DMS114 treated with DMSO at 0.1 percent for 48 hours (cell line): Measurements from ENCODE around the gene ATXN7L1.

Source experiments
- DNase-seq: peaks from one replicate; lab custom pipeline; 2025; ENCODE audit not compliant: unreplicated experiment; lab: John Stamatoyannopoulos, UW

The ATXN7L1 gene

DNA sequence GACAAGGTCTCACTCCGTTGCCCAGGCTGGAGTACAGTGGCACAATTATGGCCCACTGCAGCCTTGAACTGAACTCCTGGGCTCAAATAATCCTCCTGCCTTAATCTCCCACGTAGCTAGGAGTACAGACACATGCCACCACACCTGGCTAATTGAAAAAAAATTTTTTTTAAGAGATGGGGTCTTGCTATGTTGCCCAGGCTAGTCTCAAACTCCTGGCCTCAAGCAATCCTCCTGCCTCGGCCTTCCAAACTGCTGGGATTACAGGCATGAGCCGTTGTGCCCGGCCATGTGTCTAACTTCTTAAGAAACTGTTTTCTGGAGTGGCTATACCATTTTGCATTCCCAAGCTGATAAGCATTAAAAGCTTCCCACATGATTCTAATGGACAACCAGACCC is 285.6 kb downstream of the ATXN7L1 start:
- DNase-seq: no peak

DNA sequence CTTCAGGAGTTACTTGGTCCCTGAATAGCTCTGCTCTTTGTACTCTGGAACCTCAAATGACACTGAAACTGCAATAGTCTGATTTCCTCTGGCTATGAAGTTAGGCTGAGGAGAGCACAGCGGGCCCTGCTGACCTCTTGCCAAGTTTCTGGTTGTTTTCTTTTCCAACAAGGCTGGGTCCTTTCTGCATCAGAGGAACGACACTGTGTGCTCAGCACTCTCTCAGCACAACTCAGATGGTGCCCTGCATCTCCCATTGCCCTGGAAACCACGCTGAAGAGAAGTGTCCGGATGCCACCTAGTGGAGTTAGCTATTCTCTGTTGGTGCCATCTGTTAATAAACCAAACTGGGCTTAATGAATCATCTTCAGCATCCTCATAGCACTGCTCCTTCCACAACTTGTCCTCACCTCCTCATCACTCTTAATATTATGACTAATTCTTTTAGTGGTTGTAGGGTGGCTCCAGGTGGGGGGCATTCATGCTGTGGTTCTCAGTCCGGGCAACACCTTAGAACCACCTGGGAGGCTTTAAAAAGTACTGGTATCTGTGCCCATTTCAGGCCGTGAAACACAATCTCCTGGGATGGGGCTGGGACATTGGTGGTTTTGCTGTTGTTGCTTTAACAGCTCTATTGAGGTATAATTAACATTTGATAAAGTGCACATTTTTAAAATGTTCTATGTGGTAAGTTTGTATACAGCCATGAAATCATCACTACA is 286.9 kb downstream of the ATXN7L1 start:
- DNase-seq: peak; percentile 73

DNA sequence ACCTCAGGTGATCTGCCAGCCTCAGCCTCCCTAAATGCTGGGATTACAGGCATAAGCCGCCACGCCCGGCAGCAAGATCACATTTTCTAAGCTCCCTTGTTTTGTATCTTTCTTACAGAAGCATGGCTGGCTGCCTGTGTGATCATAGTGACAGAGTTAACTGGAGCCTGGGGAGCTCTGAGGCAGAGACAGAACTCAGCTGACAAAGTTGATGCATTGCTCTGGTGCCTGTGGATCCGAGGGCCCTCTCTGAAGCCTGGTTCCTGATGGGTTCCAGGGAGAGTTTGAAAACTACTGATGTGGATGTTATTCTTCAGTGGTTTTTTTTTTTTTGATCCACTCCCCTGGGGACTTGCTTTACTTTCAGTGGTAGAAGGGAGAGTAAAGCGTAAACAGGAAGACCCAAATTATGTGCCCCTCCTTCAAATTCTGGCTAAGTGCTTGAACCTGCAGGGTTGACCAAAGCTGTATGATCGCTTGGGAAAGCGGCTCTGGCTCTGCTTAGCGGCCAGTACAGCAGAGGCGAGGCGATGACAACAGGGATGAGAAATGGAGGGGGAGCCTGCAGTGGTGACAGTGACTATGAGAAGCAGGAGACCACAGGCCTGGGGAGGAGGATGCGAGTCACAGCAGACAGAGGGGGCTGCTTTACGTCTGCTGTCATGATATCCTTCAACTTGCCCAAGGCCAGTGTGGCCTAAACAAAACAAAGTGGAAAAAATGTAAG is 288.3 kb downstream of the ATXN7L1 start:
- no peak for DNase-seq

GRCh38 chr7:105585850-105586500 is 290.4 kb downstream of the ATXN7L1 start:
- no peak for DNase-seq

DNA sequence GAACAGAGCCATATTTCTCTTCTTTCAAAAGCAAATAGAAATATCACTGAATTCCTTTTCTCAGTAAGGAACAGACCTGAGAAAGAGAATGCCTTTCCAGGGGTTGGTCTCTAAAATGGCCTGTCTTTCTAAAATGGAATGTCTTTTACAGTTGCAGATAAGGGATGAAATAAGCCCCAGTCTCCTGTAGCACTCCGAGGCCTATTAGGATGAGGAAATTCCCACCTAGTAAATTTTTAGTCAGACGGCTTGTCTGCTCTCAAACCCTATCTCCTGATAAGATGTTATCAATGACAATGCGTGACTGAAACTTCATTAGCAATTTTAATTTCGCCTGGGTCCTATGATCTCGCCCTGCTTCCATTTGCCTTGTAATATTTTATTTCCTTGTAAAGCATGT is 292.2 kb downstream of the ATXN7L1 start:
- DNase-seq: no peak

GRCh38 chr7:105583061-105583460 is 293.3 kb downstream of the ATXN7L1 start:
- no peak for DNase-seq

DNA sequence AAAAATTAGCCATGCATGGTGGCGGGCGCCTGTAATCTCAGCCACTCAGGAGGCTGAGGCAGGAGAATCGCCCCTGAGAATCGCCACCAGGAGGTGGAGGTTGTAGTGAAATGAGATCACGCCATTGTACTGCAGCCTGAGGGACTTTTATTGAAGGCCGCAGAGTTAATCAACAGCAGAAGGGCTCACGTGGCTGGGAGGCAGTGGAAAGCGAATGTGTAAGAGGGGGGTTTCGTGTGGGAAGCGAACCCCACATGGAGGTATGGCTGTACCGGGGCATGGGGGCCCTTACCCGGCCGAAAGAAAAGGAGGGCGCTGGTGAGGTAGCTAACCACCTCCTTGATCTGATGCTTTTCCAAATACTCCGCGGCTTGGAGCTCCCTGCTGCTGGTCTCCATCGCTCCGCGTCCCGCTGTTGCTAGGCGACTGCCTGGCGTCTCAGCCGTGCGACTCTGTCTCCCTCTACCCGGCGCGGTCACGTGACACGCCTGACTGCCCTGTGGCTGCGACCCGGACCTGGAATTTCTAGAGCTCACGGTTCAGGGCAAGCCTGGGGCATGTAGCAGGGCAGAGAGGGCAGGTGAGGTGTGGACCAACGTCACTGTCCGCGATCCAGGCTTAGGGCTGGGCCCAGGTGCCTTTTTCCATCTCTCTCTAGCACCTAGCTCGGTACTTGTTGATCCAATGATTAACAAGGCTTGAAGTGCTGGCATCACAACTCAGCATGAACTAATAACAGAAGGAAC is 295.2 kb downstream of the ATXN7L1 start, which contains the start of gene EFCAB10:
Gene EFCAB10 (minus strand): TSS at position 428 of the 746 bp plus-strand sequence. CDS start 30 bp downstream, at position 398.
- peak; percentile 24 for DNase-seq

DNA sequence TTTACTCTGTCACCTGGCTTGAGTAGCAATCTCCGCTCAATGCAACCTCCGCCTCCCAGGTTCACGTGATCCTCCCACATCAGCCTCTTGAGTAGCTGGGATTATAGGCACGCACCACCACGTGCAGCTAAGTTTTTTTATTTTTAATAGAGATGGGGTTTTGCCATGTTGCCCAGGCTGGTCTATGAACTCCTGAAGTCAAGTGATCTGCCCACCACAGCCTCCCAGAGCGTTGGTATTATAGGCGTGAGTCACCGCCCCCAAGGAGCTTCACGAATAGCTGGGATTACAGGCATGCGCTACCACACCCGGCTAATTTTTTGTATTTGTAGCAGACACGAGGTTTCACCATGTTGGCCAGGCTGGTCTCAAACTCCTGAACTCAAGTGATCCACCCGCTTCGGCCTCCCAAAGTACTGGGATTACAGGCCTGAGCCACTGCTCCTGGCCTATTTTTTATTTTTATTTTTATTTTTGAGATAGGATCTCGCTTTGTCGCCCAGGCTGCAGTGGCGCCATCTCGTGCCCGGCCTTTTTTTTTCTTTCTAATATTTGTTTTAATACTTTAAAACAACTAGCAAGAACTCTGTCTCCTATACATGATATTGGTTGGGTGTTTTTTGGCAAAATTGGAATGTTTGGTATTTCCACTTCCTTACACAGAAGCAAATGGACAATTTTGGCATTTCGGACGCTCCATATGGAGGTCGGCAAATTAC is 296.2 kb downstream of the ATXN7L1 start:
- DNase-seq: no peak

- DNase-seq: no peak
These were observed 297.9 kb downstream of the ATXN7L1 start for GRCh38 chr7:105578496-105578895.

DNA sequence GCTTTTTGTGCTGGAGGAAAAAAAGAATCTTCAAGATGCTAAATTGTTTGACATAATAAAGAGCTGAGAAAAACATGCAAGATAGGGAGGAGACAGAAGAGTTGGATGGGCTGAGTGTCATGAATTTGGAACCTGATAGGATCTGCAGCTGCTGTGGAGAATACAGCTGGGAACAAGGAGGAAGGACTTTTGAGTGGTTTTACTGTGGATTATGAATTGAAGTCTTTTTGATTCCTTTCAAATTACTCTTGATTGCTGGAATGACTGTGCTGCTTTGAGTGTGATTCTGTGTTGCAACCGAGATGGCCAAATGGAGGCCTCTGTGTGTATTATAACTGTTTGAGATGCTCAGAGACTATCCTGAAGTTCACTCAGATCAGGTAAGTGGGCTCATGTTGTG is 299.1 kb downstream of the ATXN7L1 start:
- DNase-seq: no peak

GRCh38 chr7:105571891-105572290 is 304.5 kb downstream of the ATXN7L1 start:
- no peak for DNase-seq

DNA sequence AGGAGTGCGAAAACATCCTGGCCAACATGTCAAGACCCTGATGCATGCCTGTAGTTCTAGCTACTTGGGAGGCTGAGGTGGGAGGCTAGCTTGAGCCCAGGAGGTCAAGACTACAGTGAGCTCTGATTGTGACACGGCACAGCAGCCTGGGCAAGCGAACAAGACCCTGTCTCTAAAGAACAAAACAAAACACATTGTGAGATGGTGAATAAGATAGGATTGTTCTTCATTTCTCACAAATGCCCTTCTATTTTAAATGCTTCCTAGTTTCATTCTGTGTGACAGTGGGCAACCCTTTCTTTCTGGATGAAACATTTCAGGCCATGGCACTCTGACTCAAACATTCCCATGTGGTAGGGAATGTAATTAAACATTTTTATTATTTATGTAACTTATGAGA is 308.6 kb downstream of the ATXN7L1 start:
- DNase-seq: no peak

- no peak for DNase-seq
These were observed 309.4 kb downstream of the ATXN7L1 start for GRCh38 chr7:105567024-105567423.

GRCh38 chr7:105565190-105565589 is 311.2 kb downstream of the ATXN7L1 start:
- no peak for DNase-seq

GRCh38 chr7:105559926-105560325 is 316.5 kb downstream of the ATXN7L1 start:
- DNase-seq: no peak
